H9 (cell line): ENCODE results near the gene COPG1. TPM values are rescaled to one million over a fixed set of nuclear protein-coding genes. Genes with fewer than 3 reads are reported as not detected.

Experiments used
- DNase-seq: peaks from one replicate; pipeline ENCODE4 v3.0.0-alpha.2; 2017
- H2AFZ ChIP-seq: one replicate; pipeline ENCODE4 v1.6.1; 2013; ENCODE audit warnings: mild to moderate bottlenecking, low read length, control low read depth, moderate library complexity
- H2AK5ac ChIP-seq: 2 replicates; pipeline ENCODE4 v1.6.1; 2013; ENCODE audit warnings: low read length, control low read depth, mixed read lengths; ENCODE audit not compliant: insufficient read length
- H2BK120ac ChIP-seq: one replicate; pipeline ENCODE4 v1.6.1; 2013; ENCODE audit warnings: low read depth, mild to moderate bottlenecking, low read length, control low read depth, inconsistent platforms; ENCODE audit not compliant: poor library complexity, severe bottlenecking
- H2BK12ac ChIP-seq: 2 replicates; pipeline ENCODE4 v1.6.1; 2013; ENCODE audit warnings: low read length, control low read depth, mixed read lengths, low read depth; ENCODE audit not compliant: insufficient read length
- H2BK15ac ChIP-seq: 2 replicates; pipeline ENCODE4 v1.6.1; 2013; ENCODE audit warnings: low read depth, low read length, control low read depth
- H2BK20ac ChIP-seq: one replicate; pipeline ENCODE4 v1.6.1; 2013; ENCODE audit warnings: low read depth, mild to moderate bottlenecking, low read length, control low read depth, inconsistent platforms; ENCODE audit not compliant: poor library complexity, severe bottlenecking
- H2BK5ac ChIP-seq: 2 replicates; pipeline ENCODE4 v1.6.1; 2013; ENCODE audit warnings: low read length, control low read depth, mixed read lengths; ENCODE audit not compliant: insufficient read length
- H3K14ac ChIP-seq: 2 replicates; pipeline ENCODE4 v1.6.1; 2013; ENCODE audit warnings: low read length, control low read depth; ENCODE audit not compliant: insufficient read depth
- H3K18ac ChIP-seq: 2 replicates; pipeline ENCODE4 v1.6.1; 2013; ENCODE audit warnings: low read depth, mild to moderate bottlenecking, mixed read lengths, low read length, control low read depth; ENCODE audit not compliant: insufficient read length
- H3K23ac ChIP-seq: 2 replicates; pipeline ENCODE4 v1.6.1; 2013; ENCODE audit warnings: low read length, control low read depth, mixed read lengths, low read depth; ENCODE audit not compliant: insufficient read length
- H3K23me2 ChIP-seq: 2 replicates; pipeline ENCODE4 v1.6.1; 2013; ENCODE audit warnings: low read depth, mild to moderate bottlenecking, mixed read lengths, low read length, control low read depth; ENCODE audit not compliant: insufficient read length, poor library complexity, severe bottlenecking
- H3K27ac ChIP-seq: 2 replicates; pipeline ENCODE4 v1.5.1; 2013; ENCODE audit warnings: low read length, control low read depth, mixed read lengths, low read depth; ENCODE audit not compliant: insufficient read length
- H3K27me3 ChIP-seq: 2 replicates; pipeline ENCODE4 v1.6.1; 2013; ENCODE audit warnings: low read length, control low read depth, inconsistent platforms; ENCODE audit not compliant: insufficient read depth
- H3K4ac ChIP-seq: 2 replicates; pipeline ENCODE4 v1.6.1; 2013; ENCODE audit warnings: low read depth, mild to moderate bottlenecking, control low read depth, inconsistent platforms, low read length, moderate library complexity
- H3K4me1 ChIP-seq: 2 replicates; pipeline ENCODE4 v1.6.1; 2013; ENCODE audit warnings: low read length, control low read depth, inconsistent platforms; ENCODE audit not compliant: insufficient read depth
- H3K4me2 ChIP-seq: 2 replicates; pipeline ENCODE4 v1.6.1; 2013; ENCODE audit warnings: low read length, control low read depth, mixed read lengths; ENCODE audit not compliant: insufficient read length, insufficient read depth
- H3K56ac ChIP-seq: 2 replicates; pipeline ENCODE4 v1.6.1; 2013; ENCODE audit warnings: low read depth, mild to moderate bottlenecking, mixed read lengths, low read length, control low read depth; ENCODE audit not compliant: insufficient read length
- H3K79me1 ChIP-seq: 2 replicates; pipeline ENCODE4 v1.6.1; 2013; ENCODE audit warnings: low read depth, mild to moderate bottlenecking, moderate library complexity, low read length, control low read depth, inconsistent platforms; ENCODE audit not compliant: insufficient read depth, poor library complexity, severe bottlenecking
- H3K79me2 ChIP-seq: 2 replicates; pipeline ENCODE4 v1.6.1; 2013; ENCODE audit warnings: low read length, control low read depth, inconsistent platforms; ENCODE audit not compliant: insufficient read depth
- H3K9ac ChIP-seq: 2 replicates; pipeline ENCODE4 v1.6.1; 2013; ENCODE audit warnings: low read length, control low read depth, mixed read lengths; ENCODE audit not compliant: insufficient read length; ENCODE audit errors: extremely low read depth
- H3K9me3 ChIP-seq: one replicate; pipeline ENCODE4 v1.6.1; 2013; ENCODE audit warnings: low read depth, low read length, inconsistent platforms; ENCODE audit not compliant: control insufficient read depth
- H3T11ph ChIP-seq: one replicate; pipeline ENCODE4 v1.6.1; 2013; ENCODE audit warnings: mild to moderate bottlenecking, low read length, control low read depth, inconsistent platforms
- H4K20me1 ChIP-seq: one replicate; pipeline ENCODE4 v1.6.1; 2013; ENCODE audit not compliant: control insufficient read depth, insufficient read length, insufficient read depth
- H4K5ac ChIP-seq: 2 replicates; pipeline ENCODE4 v1.6.1; 2013; ENCODE audit warnings: low read depth, mild to moderate bottlenecking, mixed read lengths, low read length, control low read depth; ENCODE audit not compliant: insufficient read length
- H4K8ac ChIP-seq: replicated peaks from 2 replicates; pipeline ENCODE4 v1.6.1; 2013; ENCODE audit warnings: low read length, control low read depth, mixed read lengths, low read depth; ENCODE audit not compliant: insufficient read length
- H4K91ac ChIP-seq: 2 replicates; pipeline ENCODE4 v1.6.1; 2013; ENCODE audit warnings: low read depth, mild to moderate bottlenecking, moderate library complexity, mixed read lengths, low read length, control low read depth; ENCODE audit not compliant: insufficient read length
- H3K27ac Mint-ChIP-seq, 3 experiments: 2 replicates in 2 of 3; 3 replicates in 1 of 3; pipeline ENCODE4 v1.8.0; 2020 to 2021; ENCODE audit warnings: mixed read lengths in 3 of 3, mild to moderate bottlenecking in 1 of 3, moderate library complexity in 1 of 3
- H3K27me3 Mint-ChIP-seq: 2 replicates; pipeline ENCODE4 v1.8.0; 2021; ENCODE audit warnings: low read depth, mild to moderate bottlenecking, moderate library complexity, mixed read lengths
- H3K36me3 Mint-ChIP-seq, 3 experiments: 2 replicates in 2 of 3; 3 replicates in 1 of 3; pipeline ENCODE4 v1.8.0; 2020 to 2021; ENCODE audit warnings: low read depth in 3 of 3, mixed read lengths in 3 of 3; ENCODE audit not compliant: insufficient read depth in 1 of 3
- H3K4me1 Mint-ChIP-seq, 2 experiments: 2 replicates each; pipeline ENCODE4 v1.8.0; 2020; ENCODE audit warnings: mixed read lengths in 2 of 2
- H3K4me3 Mint-ChIP-seq, 2 experiments: 2 replicates in 1 of 2; 3 replicates in 1 of 2; pipeline ENCODE4 v1.8.0; 2020 to 2021; ENCODE audit warnings: mild to moderate bottlenecking in 2 of 2, mixed read lengths in 2 of 2, moderate library complexity in 1 of 2
- H3K9me3 Mint-ChIP-seq, 2 experiments: 2 replicates in 1 of 2; 3 replicates in 1 of 2; pipeline ENCODE4 v1.8.0; 2020; ENCODE audit warnings: mild to moderate bottlenecking in 2 of 2, mixed read lengths in 2 of 2, moderate library complexity in 1 of 2
- WGBS: extraction: QIAGEN DNeasy Blood & Tissue Kit; methylation state at CpG from one replicate; pipeline ENCODE4 v1.1.7; 2013; ENCODE audit warnings: missing lambda C conversion rate, low lambda C conversion rate, mixed read lengths; ENCODE audit not compliant: insufficient read length; ENCODE audit errors: extremely low coverage; 5-methylcytosine and 5-hydroxymethylcytosine counted together
- total RNA-seq: library from RNA; stranded (reverse); gene quantifications from 2 replicates; pipeline ENCODE4 v1.2.1, GENCODE V29; 2021
- TF ChIP-seq, protein P1 (sequence below): fragments of 200-600 bp; sonication (generic); conservative IDR thresholded peaks from 3 replicates; pipeline ENCODE4 v1.8.0; 2021; ENCODE audit warnings: antibody characterized with exemption, mild to moderate bottlenecking

The COPG1 gene
- total RNA-seq, 1 experiment from 2014 or later: 147 TPM

GRCh38 chr3:129238945-129239705, 10.3 kb upstream of the COPG1 start:
- no peaks in the 10 kb centered on the region for H3K4me1 ChIP-seq
- H2BK15ac ChIP-seq: no peak overlapping the region
- no peak overlapping the region for H2BK12ac ChIP-seq
- no peak overlapping the region for H3K4me2 ChIP-seq
- peak overlapping the region; percentile 30 for H2AK5ac ChIP-seq
- no peaks in the 10 kb centered on the region for H3K27me3 ChIP-seq
- H3K23ac ChIP-seq: no peak overlapping the region
- no peak overlapping the region for H2BK120ac ChIP-seq
- Mint-ChIP-seq H3K9me3 (no peaks in the 10 kb centered on the region), H3K27me3 (no peaks in the 10 kb centered on the region), H3K27ac (peak overlapping the region in 1 of 3 experiments; percentile 44; a peak in 2 of 7 replicates), H3K4me3 (no peak overlapping the region), H3K36me3 (no peaks in the 10 kb centered on the region), H3K4me1 (peaks cover 6 to 8% of the 10 kb centered on the region in 2 experiments)
- H3K9ac ChIP-seq: no peak overlapping the region
- H3K56ac ChIP-seq: no peak overlapping the region
- H2BK5ac ChIP-seq: no peak overlapping the region
- H3K14ac ChIP-seq: no peak overlapping the region
- no peak overlapping the region for H3K18ac ChIP-seq
- H3K27ac ChIP-seq: no peak overlapping the region
- no peaks in the 10 kb centered on the region for H4K20me1 ChIP-seq
- no peak overlapping the region for H3T11ph ChIP-seq
- TF ChIP-seq, protein P1, sequence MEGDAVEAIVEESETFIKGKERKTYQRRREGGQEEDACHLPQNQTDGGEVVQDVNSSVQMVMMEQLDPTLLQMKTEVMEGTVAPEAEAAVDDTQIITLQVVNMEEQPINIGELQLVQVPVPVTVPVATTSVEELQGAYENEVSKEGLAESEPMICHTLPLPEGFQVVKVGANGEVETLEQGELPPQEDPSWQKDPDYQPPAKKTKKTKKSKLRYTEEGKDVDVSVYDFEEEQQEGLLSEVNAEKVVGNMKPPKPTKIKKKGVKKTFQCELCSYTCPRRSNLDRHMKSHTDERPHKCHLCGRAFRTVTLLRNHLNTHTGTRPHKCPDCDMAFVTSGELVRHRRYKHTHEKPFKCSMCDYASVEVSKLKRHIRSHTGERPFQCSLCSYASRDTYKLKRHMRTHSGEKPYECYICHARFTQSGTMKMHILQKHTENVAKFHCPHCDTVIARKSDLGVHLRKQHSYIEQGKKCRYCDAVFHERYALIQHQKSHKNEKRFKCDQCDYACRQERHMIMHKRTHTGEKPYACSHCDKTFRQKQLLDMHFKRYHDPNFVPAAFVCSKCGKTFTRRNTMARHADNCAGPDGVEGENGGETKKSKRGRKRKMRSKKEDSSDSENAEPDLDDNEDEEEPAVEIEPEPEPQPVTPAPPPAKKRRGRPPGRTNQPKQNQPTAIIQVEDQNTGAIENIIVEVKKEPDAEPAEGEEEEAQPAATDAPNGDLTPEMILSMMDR: peak; percentile 19; the same call in 2 of the 3 replicates
- no peak overlapping the region for H2AFZ ChIP-seq
- H3K9me3 ChIP-seq: no peaks in the 10 kb centered on the region
- H4K5ac ChIP-seq: no peak overlapping the region
- H3K4ac ChIP-seq: no peak overlapping the region
- no peaks in the 10 kb centered on the region for H3K79me1 ChIP-seq
- no peak overlapping the region for H2BK20ac ChIP-seq
- no peak overlapping the region for H4K8ac ChIP-seq
- no peak overlapping the region for H4K91ac ChIP-seq
- no CpG with 5 or more reads among the region's 8 CpGs for WGBS
- no peaks in the 10 kb centered on the region for H3K79me2 ChIP-seq
- no peaks in the 10 kb centered on the region for H3K23me2 ChIP-seq
- DNase-seq: no peak
